OCI-LY1 (cell line): ENCODE measurements around the gene C16orf95.

Experiments used
- H2AFZ ChIP-seq: fragments of 200-600 bp; sonication (generic), shearing (Covaris generic); 2 replicates; pipeline ENCODE4 v1.6.0; 2014; ENCODE audit warnings: antibody characterized with exemption, mild to moderate bottlenecking, low read length
- H3F3A ChIP-seq: fragments of 200-600 bp; sonication (generic), shearing (Covaris generic); 2 replicates; pipeline ENCODE4 v1.6.0; 2014; ENCODE audit warnings: mild to moderate bottlenecking, antibody characterized with exemption, low read length, moderate library complexity; ENCODE audit not compliant: insufficient read depth
- H3K27ac ChIP-seq: fragments of 200-600 bp; sonication (generic); 2 replicates; pipeline ENCODE4 v1.5.1; 2014; ENCODE audit warnings: low read length, mixed run types, mild to moderate bottlenecking, low read depth; ENCODE audit not compliant: poor library complexity, severe bottlenecking
- H3K27me3 ChIP-seq: fragments of 200-600 bp; sonication (generic); 2 replicates; pipeline ENCODE4 v1.6.0; 2014; ENCODE audit warnings: antibody characterized with exemption, mild to moderate bottlenecking, low read length, moderate library complexity; ENCODE audit not compliant: insufficient read depth
- H3K36me3 ChIP-seq: fragments of 200-600 bp; sonication (generic); 2 replicates; pipeline ENCODE4 v1.6.1; 2014; ENCODE audit warnings: mild to moderate bottlenecking, antibody characterized with exemption, low read length, moderate library complexity, mixed read lengths; ENCODE audit not compliant: insufficient read depth
- H3K4me1 ChIP-seq: fragments of 200-600 bp; sonication (generic); 2 replicates; pipeline ENCODE4 v1.5.1; 2014; ENCODE audit warnings: mild to moderate bottlenecking, low read length, moderate library complexity; ENCODE audit not compliant: insufficient read depth, severe bottlenecking
- H3K4me2 ChIP-seq: fragments of 200-600 bp; sonication (generic), shearing (Covaris generic); 2 replicates; pipeline ENCODE4 v1.6.1; 2014; ENCODE audit warnings: low read length
- H3K4me3 ChIP-seq: fragments of 200-600 bp; sonication (generic); 2 replicates; pipeline ENCODE4 v1.5.1; 2014; ENCODE audit warnings: low read length, low read depth, mild to moderate bottlenecking, mixed read lengths; ENCODE audit not compliant: poor library complexity, severe bottlenecking
- H3K79me2 ChIP-seq: fragments of 200-600 bp; shearing (Covaris generic); 2 replicates; pipeline ENCODE4 v1.6.1; 2016; ENCODE audit warnings: mixed run types, low read length, mixed read lengths; ENCODE audit not compliant: insufficient read depth
- H3K9ac ChIP-seq: fragments of 200-600 bp; sonication (generic), shearing (Covaris generic); 2 replicates; pipeline ENCODE4 v1.6.1; 2014; ENCODE audit warnings: mild to moderate bottlenecking, low read length, mixed read lengths
- H3K9me2 ChIP-seq: fragments of 200-600 bp; sonication (generic), shearing (Covaris generic); 2 replicates; pipeline ENCODE4 v1.6.1; 2014; ENCODE audit warnings: low read depth, mild to moderate bottlenecking, low read length, mixed read lengths
- H3K9me3 ChIP-seq: fragments of 200-600 bp; shearing (Covaris generic); 2 replicates; pipeline ENCODE4 v1.6.1; 2014; ENCODE audit warnings: low read length, mixed read lengths
- H4K20me1 ChIP-seq: fragments of 200-600 bp; sonication (generic), shearing (Covaris generic); 2 replicates; pipeline ENCODE4 v1.6.0; 2016; ENCODE audit warnings: mild to moderate bottlenecking, low read length; ENCODE audit not compliant: insufficient read depth
- CTCF ChIP-seq: fragments of 200-600 bp; sonication (generic), shearing (Covaris generic); IDR thresholded peaks from 2 replicates; pipeline ENCODE4 v1.5.1; 2017; ENCODE audit warnings: mild to moderate bottlenecking, antibody characterized with exemption, low read length, moderate library complexity, mixed read lengths
- EZH2 ChIP-seq: fragments of 200-600 bp; sonication (generic), shearing (Covaris generic); IDR thresholded peaks from 2 replicates; pipeline ENCODE4 v1.8.0; 2017; ENCODE audit warnings: borderline replicate concordance, mixed run types, mild to moderate bottlenecking, antibody characterized with exemption, low read length, moderate library complexity, mixed read lengths

The C16orf95 gene

GRCh38 chr16:87286839-87287626 lies 30.2 kb downstream of the C16orf95 start:
- no peaks in the 10 kb centered on the region for H3K27me3 ChIP-seq
- H3K79me2 ChIP-seq: no peaks in the 10 kb centered on the region
- no peaks in the 10 kb centered on the region for H3K4me1 ChIP-seq
- TF ChIP-seq CTCF (no peak), EZH2 (no peak)
- H3K9ac ChIP-seq: no peak overlapping the region
- H3K4me2 ChIP-seq: no peak overlapping the region
- H3K27ac ChIP-seq: no peak overlapping the region
- no peaks in the 10 kb centered on the region for H3F3A ChIP-seq
- H2AFZ ChIP-seq: no peak overlapping the region
- H3K36me3 ChIP-seq: no peaks in the 10 kb centered on the region; the same call in 1 of the 2 replicates
- 0 out of 2 replicates have a peak, but pooled peaks cover 3% of the 10 kb centered on the region for H3K9me3 ChIP-seq
- no peaks in the 10 kb centered on the region for H4K20me1 ChIP-seq
- H3K4me3 ChIP-seq: no peak overlapping the region
- no peaks in the 10 kb centered on the region for H3K9me2 ChIP-seq

GRCh38 chr16:87284183-87284582 lies 33.0 kb downstream of the C16orf95 start:
- H3F3A ChIP-seq: no peaks in the 10 kb centered on the region
- no peaks in the 10 kb centered on the region for H3K27me3 ChIP-seq
- H3K9me2 ChIP-seq: no peaks in the 10 kb centered on the region
- no peaks in the 10 kb centered on the region for H3K4me1 ChIP-seq
- no peaks in the 10 kb centered on the region for H3K36me3 ChIP-seq
- H3K9ac ChIP-seq: no peak overlapping the region
- no peaks in the 10 kb centered on the region for H3K79me2 ChIP-seq
- no peaks in the 10 kb centered on the region for H4K20me1 ChIP-seq
- no peak overlapping the region for H3K27ac ChIP-seq
- no peaks in the 10 kb centered on the region for H3K9me3 ChIP-seq
- H3K4me2 ChIP-seq: no peak overlapping the region
- no peak overlapping the region for H3K4me3 ChIP-seq
- no peak overlapping the region for H2AFZ ChIP-seq
- no peak for TF ChIP-seq CTCF
- no peak for TF ChIP-seq EZH2

GRCh38 chr16:87279094-87279658 lies 38.0 kb downstream of the C16orf95 start:
- no peaks in the 10 kb centered on the region for H3K4me1 ChIP-seq

More at GRCh38 chr16:87279094-87279658, 38.0 kb downstream of the C16orf95 start:
- Histone ChIP-seq H3K4me2 (no peak overlapping the region), H3K9me3 (no peaks in the 10 kb centered on the region), H3K27me3 (no peaks in the 10 kb centered on the region), H3K9me2 (no peaks in the 10 kb centered on the region), H3K4me3 (no peak overlapping the region), H3K9ac (no peak overlapping the region), H3K79me2 (no peaks in the 10 kb centered on the region), H3F3A (no peaks in the 10 kb centered on the region), H4K20me1 (no peaks in the 10 kb centered on the region), H3K27ac (no peak overlapping the region), H3K36me3 (no peaks in the 10 kb centered on the region), H2AFZ (no peak overlapping the region)
- TF ChIP-seq CTCF: no peak
- TF ChIP-seq EZH2: no peak
